ENCODE measurements around the gene TPRN.

The TPRN gene

GRCh38 chr9:137183980-137184595 lies 16.5 kb downstream of the TPRN start:
- Histone ChIP-seq H3K9me2 (replicated peaks; ENCODE audit: insufficient read depth, low read length) (no peaks in the 10 kb centered on the region), H3K9ac (ENCODE audit: low read length) (no peak overlapping the region), H3K9me3 (ENCODE audit: insufficient read depth, low read length) (no peaks in the 10 kb centered on the region), H3K36me3 (ENCODE audit: low read length) (no peaks in the 10 kb centered on the region), H2AFZ (ENCODE audit: low read depth, low read length, severe bottlenecking) (no peak overlapping the region), H3K4me2 (ENCODE audit: low read depth, low read length, poor library complexity, severe bottlenecking) (no peak overlapping the region), H3K27ac (ENCODE audit: low read depth, low read length) (no peak overlapping the region), H3K79me2 (ENCODE audit: insufficient read depth, low read length) (peaks cover 14% of the 10 kb centered on the region), H4K20me1 (ENCODE audit: low read depth, low read length) (no peaks in the 10 kb centered on the region), H3K4me3 (ENCODE audit: insufficient read depth, low read length, poor library complexity, severe bottlenecking) (no peak overlapping the region), H3F3A (ENCODE audit: insufficient read depth) (no peaks in the 10 kb centered on the region), H3K27me3 (ENCODE audit: low read length) (no peaks in the 10 kb centered on the region)
- TF ChIP-seq, protein P1, sequence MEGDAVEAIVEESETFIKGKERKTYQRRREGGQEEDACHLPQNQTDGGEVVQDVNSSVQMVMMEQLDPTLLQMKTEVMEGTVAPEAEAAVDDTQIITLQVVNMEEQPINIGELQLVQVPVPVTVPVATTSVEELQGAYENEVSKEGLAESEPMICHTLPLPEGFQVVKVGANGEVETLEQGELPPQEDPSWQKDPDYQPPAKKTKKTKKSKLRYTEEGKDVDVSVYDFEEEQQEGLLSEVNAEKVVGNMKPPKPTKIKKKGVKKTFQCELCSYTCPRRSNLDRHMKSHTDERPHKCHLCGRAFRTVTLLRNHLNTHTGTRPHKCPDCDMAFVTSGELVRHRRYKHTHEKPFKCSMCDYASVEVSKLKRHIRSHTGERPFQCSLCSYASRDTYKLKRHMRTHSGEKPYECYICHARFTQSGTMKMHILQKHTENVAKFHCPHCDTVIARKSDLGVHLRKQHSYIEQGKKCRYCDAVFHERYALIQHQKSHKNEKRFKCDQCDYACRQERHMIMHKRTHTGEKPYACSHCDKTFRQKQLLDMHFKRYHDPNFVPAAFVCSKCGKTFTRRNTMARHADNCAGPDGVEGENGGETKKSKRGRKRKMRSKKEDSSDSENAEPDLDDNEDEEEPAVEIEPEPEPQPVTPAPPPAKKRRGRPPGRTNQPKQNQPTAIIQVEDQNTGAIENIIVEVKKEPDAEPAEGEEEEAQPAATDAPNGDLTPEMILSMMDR (IDR thresholded peaks at IDR 0.05; ENCODE audit: insufficient read depth, low read length, poor library complexity, severe bottlenecking): no peak
- TF ChIP-seq EZH2phosphoT487 (conservative IDR thresholded peaks at IDR 0.05; ENCODE audit: low read length): no peak

DNA sequence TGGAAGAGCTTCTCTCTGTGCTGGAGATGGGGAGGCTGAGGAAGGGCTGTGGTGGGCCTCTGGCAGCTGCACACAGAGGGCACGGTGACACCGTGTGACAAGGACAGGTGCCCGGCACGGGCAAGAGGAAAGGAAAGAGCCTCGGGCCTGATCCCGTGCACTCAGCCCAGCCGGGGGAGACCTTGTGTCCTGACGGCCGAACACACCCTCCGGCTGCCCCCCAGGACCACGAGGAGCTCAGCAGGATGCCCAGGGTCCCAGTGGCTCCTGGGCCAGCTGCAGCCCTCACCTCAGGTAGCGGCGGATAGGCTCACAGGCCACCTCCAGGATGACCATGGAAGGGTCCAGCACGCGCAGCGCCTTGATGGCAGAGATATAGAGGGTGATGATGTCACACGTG lies 17.7 kb downstream of the TPRN start:
- H3K9me2 ChIP-seq (replicated peaks; ENCODE audit: insufficient read depth, low read length): no peaks in the 10 kb centered on the region
- TF ChIP-seq EZH2phosphoT487 (conservative IDR thresholded peaks at IDR 0.05; ENCODE audit: low read length): no peak
- TF ChIP-seq, protein P1 (IDR thresholded peaks at IDR 0.05; ENCODE audit: insufficient read depth, low read length, poor library complexity, severe bottlenecking): no peak

DNA sequence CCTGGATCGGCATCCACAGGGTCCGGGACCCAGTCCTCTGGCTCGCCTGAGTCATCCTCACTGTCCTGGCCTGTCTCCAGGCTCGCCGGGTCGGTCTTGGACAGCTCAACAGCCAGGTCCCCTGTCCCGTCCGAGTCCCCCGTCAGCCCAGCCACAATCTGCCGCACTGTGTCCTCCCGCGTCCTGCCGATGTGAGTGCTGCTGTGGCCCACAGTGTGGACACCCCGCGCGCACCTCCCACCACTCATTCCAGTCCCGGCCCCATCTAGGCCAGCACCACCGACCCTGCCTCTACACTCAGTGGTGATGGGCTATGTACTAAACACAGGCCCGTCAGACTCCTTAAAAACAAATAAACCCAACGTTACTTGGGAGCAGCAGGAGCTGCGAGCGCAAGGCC lies 18.9 kb downstream of the TPRN start:
- H3F3A ChIP-seq (ENCODE audit: insufficient read depth): no peaks in the 10 kb centered on the region
- no peaks in the 10 kb centered on the region for H3K9me3 ChIP-seq (ENCODE audit: insufficient read depth, low read length)
- H3K4me3 ChIP-seq (ENCODE audit: insufficient read depth, low read length, poor library complexity, severe bottlenecking): no peak overlapping the region
- no peaks in the 10 kb centered on the region for H3K9me2 ChIP-seq (replicated peaks; ENCODE audit: insufficient read depth, low read length)
- no peak for TF ChIP-seq EZH2phosphoT487 (conservative IDR thresholded peaks at IDR 0.05; ENCODE audit: low read length)
- TF ChIP-seq, protein P1 (IDR thresholded peaks at IDR 0.05; ENCODE audit: insufficient read depth, low read length, poor library complexity, severe bottlenecking): no peak
- no peaks in the 10 kb centered on the region for H3K27me3 ChIP-seq (ENCODE audit: low read length)
- H3K79me2 ChIP-seq (ENCODE audit: insufficient read depth, low read length): no peaks in the 10 kb centered on the region
- H3K9ac ChIP-seq (ENCODE audit: low read length): no peak overlapping the region
- H3K27ac ChIP-seq (ENCODE audit: low read depth, low read length): no peak overlapping the region
- no peaks in the 10 kb centered on the region for H3K36me3 ChIP-seq (ENCODE audit: low read length)
- H4K20me1 ChIP-seq (ENCODE audit: low read depth, low read length): no peaks in the 10 kb centered on the region
- no peak overlapping the region for H2AFZ ChIP-seq (ENCODE audit: low read depth, low read length, severe bottlenecking)
- H3K4me2 ChIP-seq (ENCODE audit: low read depth, low read length, poor library complexity, severe bottlenecking): no peak overlapping the region

More for the DNA sequence above, 17.7 kb downstream of the TPRN start:
- no peak overlapping the region for H3K9ac ChIP-seq (ENCODE audit: low read length)
- H3K4me2 ChIP-seq (ENCODE audit: low read depth, low read length, poor library complexity, severe bottlenecking): no peak overlapping the region
- H3K27me3 ChIP-seq (ENCODE audit: low read length): no peaks in the 10 kb centered on the region
- no peaks in the 10 kb centered on the region for H4K20me1 ChIP-seq (ENCODE audit: low read depth, low read length)
- H3K36me3 ChIP-seq (ENCODE audit: low read length): no peaks in the 10 kb centered on the region
- H3K27ac ChIP-seq (ENCODE audit: low read depth, low read length): no peak overlapping the region
- H3F3A ChIP-seq (ENCODE audit: insufficient read depth): no peaks in the 10 kb centered on the region
- no peak overlapping the region for H2AFZ ChIP-seq (ENCODE audit: low read depth, low read length, severe bottlenecking)
- peaks cover 9% of the 10 kb centered on the region for H3K79me2 ChIP-seq (ENCODE audit: insufficient read depth, low read length)
- H3K9me3 ChIP-seq (ENCODE audit: insufficient read depth, low read length): no peaks in the 10 kb centered on the region
- no peak overlapping the region for H3K4me3 ChIP-seq (ENCODE audit: insufficient read depth, low read length, poor library complexity, severe bottlenecking)
